ENCODE measurements around the gene ETV3L.

The ETV3L gene

DNA sequence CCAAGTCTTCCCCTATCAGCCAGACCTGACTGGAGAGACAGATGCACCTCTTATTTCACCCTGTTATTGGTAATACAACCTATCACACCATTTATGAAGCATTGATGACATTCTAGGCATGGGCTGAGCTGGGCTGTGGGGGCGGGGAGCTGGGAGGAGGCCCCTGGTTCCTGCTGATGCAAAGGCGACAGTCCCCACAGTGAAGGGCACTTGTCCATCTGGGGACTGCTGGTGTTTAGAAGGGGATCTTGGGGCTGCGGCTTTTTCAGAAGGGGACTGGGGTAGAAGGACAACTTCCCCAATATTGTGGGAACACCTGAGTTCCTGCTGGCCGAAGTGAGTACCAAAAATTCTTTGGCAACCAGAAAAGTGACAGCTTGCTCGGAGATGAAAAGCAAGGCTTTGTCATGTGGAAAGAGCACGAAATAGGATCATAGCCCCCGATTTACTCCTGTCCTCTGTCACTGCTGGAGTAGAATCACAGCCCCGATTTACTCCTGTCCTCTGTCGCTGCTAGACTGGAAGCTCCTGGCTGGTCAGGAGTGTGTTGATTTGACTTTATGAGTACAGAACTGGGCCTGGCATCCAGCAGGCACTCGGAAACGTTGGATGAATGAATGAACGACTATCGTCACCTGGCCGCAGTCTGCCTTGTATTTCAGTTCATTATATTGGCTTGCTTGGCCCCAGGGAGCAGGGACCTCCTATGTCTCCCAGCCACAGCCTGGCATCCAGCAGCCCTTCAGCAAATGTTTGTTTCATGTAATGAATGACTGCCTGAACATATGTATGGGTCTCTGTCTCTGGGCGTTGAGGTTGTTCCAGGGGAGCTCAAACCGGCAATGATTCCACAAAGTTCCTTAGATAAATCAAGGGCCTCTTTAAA, 16.5 kb upstream of the ETV3L start:
- TF ChIP-seq POU2F2 (IDR thresholded peaks at IDR 0.05; ENCODE audit: low read depth, low read length) (no peak), SPI1 (IDR thresholded peaks at IDR 0.05; ENCODE audit: low read depth, low read length) (no peak), POLR2AphosphoS5 (IDR thresholded peaks at IDR 0.05; ENCODE audit: low read depth, low read length) (no peak), TAF1 (IDR thresholded peaks at IDR 0.05; ENCODE audit: low read depth, low read length) (no peak), PAX5 (IDR thresholded peaks at IDR 0.05; ENCODE audit: insufficient read depth, low read length, severe bottlenecking) (no peak), POLR2A (IDR thresholded peaks at IDR 0.05; ENCODE audit: low read depth, low read length) (no peak)
- FAIRE-seq = no peak
- no peak for DNase-seq (ENCODE audit: insufficient read length, low spot score)

DNA sequence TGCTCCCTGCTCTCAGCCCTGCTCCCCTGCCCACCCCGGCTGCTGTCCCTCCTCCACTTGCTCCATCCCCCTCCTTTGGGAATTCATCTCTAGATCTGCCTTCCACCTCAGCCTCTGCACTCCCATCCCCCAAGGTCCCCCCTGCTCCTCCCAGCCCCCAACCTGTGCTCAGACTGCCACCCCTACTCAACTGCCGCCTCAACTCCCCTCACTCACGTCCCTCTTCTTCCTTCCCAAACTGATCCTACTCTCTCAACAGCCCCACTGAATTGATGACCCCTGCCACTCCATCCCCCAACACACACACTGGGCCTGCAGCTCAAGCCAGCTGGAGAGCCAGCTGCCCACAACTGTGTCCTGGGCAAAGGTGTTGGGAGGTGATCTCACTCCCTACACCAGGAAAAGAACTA, 15.8 kb upstream of the ETV3L start:
- no peak for FAIRE-seq
- TF ChIP-seq POU2F2 (IDR thresholded peaks at IDR 0.05; ENCODE audit: low read depth, low read length) (no peak), POLR2AphosphoS5 (IDR thresholded peaks at IDR 0.05; ENCODE audit: low read depth, low read length) (no peak), TAF1 (IDR thresholded peaks at IDR 0.05; ENCODE audit: low read depth, low read length) (no peak), PAX5 (IDR thresholded peaks at IDR 0.05; ENCODE audit: insufficient read depth, low read length, severe bottlenecking) (no peak), SPI1 (IDR thresholded peaks at IDR 0.05; ENCODE audit: low read depth, low read length) (no peak), POLR2A (IDR thresholded peaks at IDR 0.05; ENCODE audit: low read depth, low read length) (no peak)
- DNase-seq (ENCODE audit: insufficient read length, low spot score) = no peak

DNA sequence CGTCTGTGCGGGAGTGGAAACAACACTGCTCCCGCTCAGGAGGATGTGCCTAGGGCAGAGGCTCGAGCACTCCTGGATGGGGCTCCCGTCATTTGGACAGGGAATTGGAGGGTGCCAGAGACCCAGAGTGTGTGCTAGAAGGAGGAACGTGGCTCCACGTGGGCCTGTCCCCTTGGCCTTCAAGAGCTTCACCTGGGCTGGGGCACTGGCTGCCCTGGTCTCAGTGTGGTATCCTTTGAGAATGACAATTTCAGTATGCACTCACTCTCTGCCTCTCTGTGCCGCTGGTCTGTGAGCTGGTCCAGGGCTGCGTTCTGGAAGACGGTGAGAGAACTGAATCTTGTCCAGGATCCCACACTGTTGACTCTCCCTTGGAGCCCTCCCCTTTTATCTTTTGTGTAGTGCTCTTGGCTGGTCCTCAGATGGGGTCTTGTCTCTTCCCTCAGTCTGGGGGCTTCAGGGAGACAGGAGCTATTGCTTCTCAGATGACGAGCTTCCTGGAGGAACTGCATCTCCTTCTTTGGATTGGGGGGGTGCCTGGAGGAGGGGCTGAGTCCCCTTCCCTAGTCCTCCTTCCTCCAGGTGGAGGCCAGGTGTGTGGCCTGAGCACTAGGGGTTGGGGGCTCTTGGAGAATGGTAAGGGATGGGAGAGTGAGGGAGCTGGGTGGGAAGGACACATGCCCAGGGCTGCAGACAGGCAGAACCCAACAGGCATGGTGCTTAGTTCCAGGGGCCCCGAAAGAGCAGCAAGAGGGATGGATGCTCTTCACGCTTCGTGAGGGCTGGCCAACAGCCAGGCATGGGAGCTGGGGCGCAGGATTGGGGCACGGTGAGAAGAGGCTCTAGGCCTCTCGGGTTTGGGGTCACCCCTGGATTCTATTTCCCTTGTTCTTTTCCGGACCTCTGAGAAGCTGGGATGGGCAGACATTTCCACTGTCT, 14.8 kb upstream of the ETV3L start:
- TF ChIP-seq PAX5 (IDR thresholded peaks at IDR 0.05; ENCODE audit: insufficient read depth, low read length, severe bottlenecking) (no peak), POLR2A (IDR thresholded peaks at IDR 0.05; ENCODE audit: low read depth, low read length) (no peak), POLR2AphosphoS5 (IDR thresholded peaks at IDR 0.05; ENCODE audit: low read depth, low read length) (no peak), POU2F2 (IDR thresholded peaks at IDR 0.05; ENCODE audit: low read depth, low read length) (no peak), SPI1 (IDR thresholded peaks at IDR 0.05; ENCODE audit: low read depth, low read length) (no peak), TAF1 (IDR thresholded peaks at IDR 0.05; ENCODE audit: low read depth, low read length) (no peak)
- no peak for FAIRE-seq
- DNase-seq (ENCODE audit: insufficient read length, low spot score) = no peak

DNA sequence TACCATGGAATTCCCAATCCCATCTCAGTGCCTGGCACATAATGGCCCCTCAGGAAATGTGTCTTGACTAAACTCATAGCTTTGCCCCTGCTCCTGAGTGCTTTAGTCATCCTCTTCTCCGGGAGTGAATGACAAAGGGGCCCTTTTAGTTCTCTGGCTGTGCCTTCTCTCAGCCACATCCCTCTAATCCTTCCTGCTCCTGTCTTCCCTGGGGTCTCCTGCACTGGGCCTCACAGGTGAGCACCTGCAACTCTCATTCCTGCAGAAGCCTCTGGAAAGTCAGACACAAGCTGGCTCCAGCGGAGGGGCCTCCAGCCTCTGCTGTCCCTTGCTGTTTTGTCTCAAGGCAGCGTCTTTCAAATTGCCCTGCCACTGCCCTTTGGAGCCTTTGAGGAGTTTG, 14.0 kb upstream of the ETV3L start:
- FAIRE-seq (no peak), DNase-seq (ENCODE audit: insufficient read length, low spot score) (no peak)
- no peak for TF ChIP-seq POU2F2 (IDR thresholded peaks at IDR 0.05; ENCODE audit: low read depth, low read length)
- no peak for TF ChIP-seq POLR2A (IDR thresholded peaks at IDR 0.05; ENCODE audit: low read depth, low read length)
- TF ChIP-seq POLR2AphosphoS5 (IDR thresholded peaks at IDR 0.05; ENCODE audit: low read depth, low read length) = no peak
- TF ChIP-seq PAX5 (IDR thresholded peaks at IDR 0.05; ENCODE audit: insufficient read depth, low read length, severe bottlenecking) = no peak
- no peak for TF ChIP-seq TAF1 (IDR thresholded peaks at IDR 0.05; ENCODE audit: low read depth, low read length)
- TF ChIP-seq SPI1 (IDR thresholded peaks at IDR 0.05; ENCODE audit: low read depth, low read length) = no peak

DNA sequence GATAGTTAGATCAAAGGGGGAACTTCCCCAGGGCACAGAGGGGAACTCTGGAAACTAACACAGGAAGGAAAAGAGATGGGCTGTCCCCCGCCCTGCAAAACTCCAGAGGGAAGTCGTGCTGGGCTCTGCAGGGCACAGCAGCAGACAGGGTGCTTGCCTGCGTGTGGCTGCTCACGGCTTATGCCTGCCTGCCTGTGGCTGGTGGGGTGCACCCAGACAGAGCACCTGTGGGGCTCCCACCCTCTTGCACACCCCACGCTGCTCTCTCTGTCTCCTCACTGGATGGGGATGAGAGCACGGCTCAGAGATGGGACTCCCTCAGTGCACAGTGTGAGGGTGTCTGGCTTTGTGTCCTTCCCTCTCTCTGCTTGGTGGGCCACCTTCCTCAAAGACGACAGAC, 13.5 kb upstream of the ETV3L start:
- no peak for FAIRE-seq
- DNase-seq (ENCODE audit: insufficient read length, low spot score) = no peak
- TF ChIP-seq POU2F2 (IDR thresholded peaks at IDR 0.05; ENCODE audit: low read depth, low read length) (no peak), SPI1 (IDR thresholded peaks at IDR 0.05; ENCODE audit: low read depth, low read length) (no peak), TAF1 (IDR thresholded peaks at IDR 0.05; ENCODE audit: low read depth, low read length) (no peak), PAX5 (IDR thresholded peaks at IDR 0.05; ENCODE audit: insufficient read depth, low read length, severe bottlenecking) (no peak), POLR2A (IDR thresholded peaks at IDR 0.05; ENCODE audit: low read depth, low read length) (no peak), POLR2AphosphoS5 (IDR thresholded peaks at IDR 0.05; ENCODE audit: low read depth, low read length) (no peak)

DNA sequence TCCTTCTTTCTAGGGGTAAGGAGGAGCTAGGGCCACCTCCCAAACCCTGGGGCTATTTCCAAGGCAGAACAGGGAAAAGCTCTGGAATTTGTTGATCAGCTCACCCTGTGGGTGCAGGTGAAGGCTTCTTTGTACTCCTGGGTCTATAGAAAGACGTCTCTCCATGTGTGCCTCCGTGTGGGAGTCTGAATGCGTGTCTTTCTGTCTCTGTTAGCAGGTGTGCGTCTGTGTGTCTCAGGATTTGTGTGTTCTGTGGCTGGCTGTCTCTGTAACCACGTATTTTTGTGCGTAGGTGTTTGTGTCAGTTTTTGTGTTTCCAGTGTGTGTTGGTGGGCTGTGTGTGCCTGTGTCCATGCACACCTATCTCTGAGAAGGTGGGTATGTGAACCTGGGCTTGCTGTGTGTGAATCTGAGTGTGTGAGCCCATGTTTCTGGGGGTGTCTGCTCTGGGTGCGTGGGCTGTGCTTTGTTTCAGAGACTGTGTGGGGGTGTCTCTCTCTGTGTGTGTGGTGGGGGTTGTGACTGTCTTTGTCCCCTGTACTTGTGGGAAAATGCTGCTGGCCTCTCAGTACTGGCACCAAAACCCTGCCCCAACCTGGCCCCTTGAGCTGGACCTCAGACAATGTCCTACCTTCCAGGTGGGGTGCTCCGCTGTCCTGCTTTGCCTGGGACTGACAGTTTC, 12.7 kb upstream of the ETV3L start:
- TF ChIP-seq TAF1 (IDR thresholded peaks at IDR 0.05; ENCODE audit: low read depth, low read length) (no peak), POLR2AphosphoS5 (IDR thresholded peaks at IDR 0.05; ENCODE audit: low read depth, low read length) (no peak), SPI1 (IDR thresholded peaks at IDR 0.05; ENCODE audit: low read depth, low read length) (no peak), PAX5 (IDR thresholded peaks at IDR 0.05; ENCODE audit: insufficient read depth, low read length, severe bottlenecking) (no peak), POLR2A (IDR thresholded peaks at IDR 0.05; ENCODE audit: low read depth, low read length) (no peak), POU2F2 (IDR thresholded peaks at IDR 0.05; ENCODE audit: low read depth, low read length) (no peak)
- FAIRE-seq = peak; percentile 43
- DNase-seq (ENCODE audit: insufficient read length, low spot score) = no peak

DNA sequence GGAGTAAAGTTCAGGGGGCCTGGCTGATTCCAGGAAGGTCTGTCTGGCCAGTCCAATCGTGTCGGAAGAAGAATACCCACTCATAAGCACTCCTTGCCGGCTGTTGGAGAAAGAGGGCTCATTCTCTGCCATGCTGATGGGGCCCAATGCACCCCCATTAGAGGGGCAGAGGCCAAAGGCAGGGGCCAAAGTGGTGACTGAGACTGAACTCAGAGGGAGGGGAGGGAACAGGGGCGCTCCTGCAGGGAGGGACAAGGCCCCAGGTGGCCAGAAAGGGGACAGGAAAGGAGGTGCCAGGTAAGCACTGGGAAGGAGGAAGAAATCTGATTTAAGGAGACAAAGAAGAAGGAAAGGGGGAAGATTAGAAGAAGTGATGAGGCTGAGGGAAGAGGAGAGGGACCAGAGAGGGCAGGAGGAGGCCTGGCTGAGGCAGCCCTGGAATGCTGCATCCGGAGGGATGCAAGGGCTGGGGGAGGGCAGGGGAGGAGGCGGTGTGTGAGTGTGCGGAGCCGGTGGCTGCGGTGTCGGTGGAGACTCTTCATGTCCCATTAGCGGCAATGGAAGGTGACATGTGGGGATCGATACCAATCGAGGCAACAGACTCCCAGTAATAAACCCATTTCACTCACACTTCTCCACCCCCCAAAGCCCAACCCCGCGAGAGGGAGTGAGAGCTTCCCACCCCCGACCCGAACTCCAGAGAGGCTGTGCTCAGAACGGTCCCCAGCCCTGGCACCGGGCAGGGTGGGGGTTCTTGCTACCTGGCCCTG, 12.0 kb upstream of the ETV3L start:
- DNase-seq (ENCODE audit: insufficient read length, low spot score) (no peak), FAIRE-seq (no peak)

DNA sequence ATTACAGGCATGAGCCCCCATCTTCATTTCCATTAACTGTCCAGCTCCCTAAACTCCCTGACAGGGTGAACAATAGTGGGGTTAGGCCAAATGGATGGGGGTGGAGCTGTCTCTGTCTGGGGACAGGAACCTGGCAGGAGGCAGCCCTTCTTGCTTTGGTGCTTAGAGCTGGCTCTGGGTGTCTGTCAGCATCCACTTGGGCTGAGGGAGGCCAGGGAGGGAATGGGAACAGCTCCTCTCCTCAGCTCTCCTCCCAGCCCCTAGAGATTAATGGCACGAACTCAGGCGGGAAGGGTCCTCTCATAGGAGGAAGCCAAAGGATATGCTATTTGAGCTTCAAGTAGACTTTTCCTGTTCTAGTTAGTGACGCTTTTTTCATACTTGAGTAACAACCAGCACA, 11.1 kb upstream of the ETV3L start:
- TF ChIP-seq SPI1 (IDR thresholded peaks at IDR 0.05; ENCODE audit: low read depth, low read length) (no peak), POU2F2 (IDR thresholded peaks at IDR 0.05; ENCODE audit: low read depth, low read length) (no peak), POLR2A (IDR thresholded peaks at IDR 0.05; ENCODE audit: low read depth, low read length) (no peak), PAX5 (IDR thresholded peaks at IDR 0.05; ENCODE audit: insufficient read depth, low read length, severe bottlenecking) (no peak), POLR2AphosphoS5 (IDR thresholded peaks at IDR 0.05; ENCODE audit: low read depth, low read length) (no peak), TAF1 (IDR thresholded peaks at IDR 0.05; ENCODE audit: low read depth, low read length) (no peak)
- DNase-seq (ENCODE audit: insufficient read length, low spot score) = no peak

More for the DNA sequence above, 12.0 kb upstream of the ETV3L start:
- TF ChIP-seq POLR2A (IDR thresholded peaks at IDR 0.05; ENCODE audit: low read depth, low read length) (no peak), POU2F2 (IDR thresholded peaks at IDR 0.05; ENCODE audit: low read depth, low read length) (no peak), PAX5 (IDR thresholded peaks at IDR 0.05; ENCODE audit: insufficient read depth, low read length, severe bottlenecking) (no peak), POLR2AphosphoS5 (IDR thresholded peaks at IDR 0.05; ENCODE audit: low read depth, low read length) (no peak), SPI1 (IDR thresholded peaks at IDR 0.05; ENCODE audit: low read depth, low read length) (no peak), TAF1 (IDR thresholded peaks at IDR 0.05; ENCODE audit: low read depth, low read length) (no peak)

More for the DNA sequence above, 11.1 kb upstream of the ETV3L start:
- no peak for FAIRE-seq

Data from GM12891 (cell line).